PC-3 (cell line): Measurements from ENCODE around the gene QRSL1. TPM values are rescaled to one million over a fixed set of nuclear protein-coding genes. Genes with fewer than 3 reads are reported as not detected.

ENCODE experiments used
- ATAC-seq: fragments of 200-7000 bp; cut with Tn5 transposase; 2 replicates; pipeline ENCODE4 v1.9.1; 2020; ENCODE audit warnings: mild to moderate bottlenecking, moderate library complexity
- BruUV-seq: library from RNA; stranded (reverse); fragments of 400-500 nt; replicated peaks from 2 replicates; lab custom pipeline; 2021; lab: Mats Ljungman, UMichigan
- CTCF ChIA-PET: fragments of 300-600 bp; sonication (Branson Sonifier 250); formaldehyde crosslinking; loops from one replicate; lab custom pipeline; 2022; ENCODE audit warnings: antibody characterized with exemption; lab: Charles Lee
- POLR2A ChIA-PET: fragments of 300-600 bp; sonication (Branson Sonifier 250); formaldehyde crosslinking; loops from one replicate; lab custom pipeline; 2022; ENCODE audit warnings: antibody characterized with exemption; ENCODE audit not compliant: unreplicated experiment; lab: Charles Lee
- DNase-seq: peaks from one replicate; pipeline ENCODE4 v3.0.0-alpha.2; 2015
- H2AFZ ChIP-seq: fragments of 300-600 bp; sonication (generic); 2 replicates; pipeline ENCODE4 v1.6.0; 2016; ENCODE audit warnings: antibody characterized with exemption, low read length
- H3F3A ChIP-seq: fragments of 300-600 bp; sonication (generic); one replicate; pipeline ENCODE4 v1.6.0; 2017; ENCODE audit warnings: antibody characterized with exemption, low read length, control low read depth, mild to moderate bottlenecking; ENCODE audit not compliant: unreplicated experiment
- H3K27ac ChIP-seq: fragments of 300-600 bp; sonication (generic); 2 replicates; pipeline ENCODE4 v1.5.1; 2016; ENCODE audit warnings: mild to moderate bottlenecking, low read length
- H3K27me3 ChIP-seq: fragments of 300-600 bp; sonication (generic); 2 replicates; pipeline ENCODE4 v1.6.1; 2016; ENCODE audit warnings: low read length, mixed read lengths
- H3K36me3 ChIP-seq: fragments of 300-600 bp; sonication (generic); 2 replicates; pipeline ENCODE4 v1.6.1; 2016; ENCODE audit warnings: low read depth, mixed run types, low read length, mixed read lengths
- H3K4me1 ChIP-seq: fragments of 300-600 bp; sonication (generic); 2 replicates; pipeline ENCODE4 v1.5.1; 2016; ENCODE audit warnings: low read length; ENCODE audit not compliant: insufficient read depth
- H3K4me2 ChIP-seq: fragments of 300-600 bp; sonication (generic); 2 replicates; pipeline ENCODE4 v1.6.0; 2016; ENCODE audit warnings: low read length
- H3K4me3 ChIP-seq: fragments of 300-600 bp; sonication (generic); 2 replicates; pipeline ENCODE4 v1.5.1; 2016; ENCODE audit warnings: mild to moderate bottlenecking, low read length, mixed read lengths
- H3K79me2 ChIP-seq: fragments of 300-600 bp; sonication (generic); 2 replicates; pipeline ENCODE4 v1.6.1; 2017; ENCODE audit warnings: low read length, mixed read lengths
- H3K9ac ChIP-seq: fragments of 300-600 bp; sonication (generic); 2 replicates; pipeline ENCODE4 v1.6.0; 2016; ENCODE audit warnings: mild to moderate bottlenecking, low read length
- H3K9me2 ChIP-seq: fragments of 300-600 bp; sonication (generic); replicated peaks from 2 replicates; pipeline ENCODE4 v1.6.1; 2016; ENCODE audit warnings: mixed run types, low read length, mixed read lengths
- H3K9me3 ChIP-seq: fragments of 300-600 bp; sonication (generic); 2 replicates; pipeline ENCODE4 v1.6.1; 2016; ENCODE audit warnings: low read length, mixed read lengths
- H4K20me1 ChIP-seq: fragments of 300-600 bp; sonication (generic); 2 replicates; pipeline ENCODE4 v1.6.1; 2016; ENCODE audit warnings: low read length, mixed read lengths
- EZH2 ChIP-seq: fragments of 300-600 bp; sonication (generic); IDR thresholded peaks from one replicate; pipeline ENCODE4 v1.6.1; 2017; ENCODE audit warnings: antibody characterized with exemption, mild to moderate bottlenecking, low read length; ENCODE audit not compliant: unreplicated experiment
- EZH2phosphoT487 ChIP-seq: fragments of 300-600 bp; sonication (generic); IDR thresholded peaks from 2 replicates; pipeline ENCODE4 v1.6.1; 2018; ENCODE audit warnings: mild to moderate bottlenecking, antibody characterized with exemption, low read length, borderline replicate concordance
- intact Hi-C: fragments of 100-400 bp; cut with micrococcal nuclease; formaldehyde crosslinking; loops from 2 replicates; pipeline ENCODE4 v1.9.0; 2023
- total RNA-seq: library from RNA; depleted of rRNA; stranded (reverse); fragments of >200 nt; gene quantifications from 2 replicates; pipeline ENCODE4 v1.2.3, GENCODE V29; 2014
- TF ChIP-seq, protein P1 (sequence below): fragments of 300-600 bp; sonication (generic); conservative IDR thresholded peaks from 2 replicates; pipeline ENCODE4 v1.5.1; 2017; ENCODE audit warnings: antibody characterized with exemption, low read depth, mild to moderate bottlenecking, low read length

The QRSL1 gene
- total RNA-seq, 1 experiment from 2014 or later = 10.0 TPM

DNA sequence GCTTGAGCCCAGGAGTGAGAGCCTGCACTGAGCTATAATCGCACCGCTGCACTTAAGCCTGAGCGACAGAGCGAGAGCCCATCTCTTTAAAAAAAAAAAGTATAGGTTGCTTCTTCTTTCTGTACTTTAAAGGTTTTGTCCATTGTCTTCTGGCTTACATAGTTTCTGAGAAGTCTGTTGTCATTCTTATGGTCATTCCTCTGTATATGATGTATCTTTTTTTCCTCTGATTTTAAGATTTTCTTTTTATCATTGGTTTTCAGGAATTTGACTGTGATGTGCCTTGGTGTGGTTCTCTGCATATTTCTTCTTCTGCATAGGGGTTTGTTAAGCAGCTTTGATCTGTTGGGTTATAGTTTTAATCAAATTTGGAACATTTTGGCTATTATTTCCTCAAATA, 29.1 kb downstream of the QRSL1 start:
- Histone ChIP-seq H3K4me2 (no peak overlapping the region), H3F3A (no peaks in the 10 kb centered on the region), H2AFZ (no peak overlapping the region), H3K9ac (no peak overlapping the region), H3K4me1 (no peaks in the 10 kb centered on the region), H4K20me1 (no peaks in the 10 kb centered on the region), H3K79me2 (no peaks in the 10 kb centered on the region), H3K9me3 (0 out of 2 replicates have a peak, but pooled peaks cover 4% of the 10 kb centered on the region), H3K27ac (no peak overlapping the region), H3K27me3 (no peaks in the 10 kb centered on the region), H3K4me3 (no peak overlapping the region), H3K36me3 (peaks cover 38% of the 10 kb centered on the region), H3K9me2 (no peaks in the 10 kb centered on the region)
- CTCF ChIA-PET = no interaction called here
- DNase-seq (no peak), ATAC-seq (no peak)
- POLR2A ChIA-PET = interaction anchor here (0.6 to 0.7 kb wide), 2 partner anchors 211 to 365 kb away, joined by 5 to 6 read pairs; no protein-coding TSS in a partner anchor
- intact Hi-C loops = no loop called here
- TF ChIP-seq, protein P1, sequence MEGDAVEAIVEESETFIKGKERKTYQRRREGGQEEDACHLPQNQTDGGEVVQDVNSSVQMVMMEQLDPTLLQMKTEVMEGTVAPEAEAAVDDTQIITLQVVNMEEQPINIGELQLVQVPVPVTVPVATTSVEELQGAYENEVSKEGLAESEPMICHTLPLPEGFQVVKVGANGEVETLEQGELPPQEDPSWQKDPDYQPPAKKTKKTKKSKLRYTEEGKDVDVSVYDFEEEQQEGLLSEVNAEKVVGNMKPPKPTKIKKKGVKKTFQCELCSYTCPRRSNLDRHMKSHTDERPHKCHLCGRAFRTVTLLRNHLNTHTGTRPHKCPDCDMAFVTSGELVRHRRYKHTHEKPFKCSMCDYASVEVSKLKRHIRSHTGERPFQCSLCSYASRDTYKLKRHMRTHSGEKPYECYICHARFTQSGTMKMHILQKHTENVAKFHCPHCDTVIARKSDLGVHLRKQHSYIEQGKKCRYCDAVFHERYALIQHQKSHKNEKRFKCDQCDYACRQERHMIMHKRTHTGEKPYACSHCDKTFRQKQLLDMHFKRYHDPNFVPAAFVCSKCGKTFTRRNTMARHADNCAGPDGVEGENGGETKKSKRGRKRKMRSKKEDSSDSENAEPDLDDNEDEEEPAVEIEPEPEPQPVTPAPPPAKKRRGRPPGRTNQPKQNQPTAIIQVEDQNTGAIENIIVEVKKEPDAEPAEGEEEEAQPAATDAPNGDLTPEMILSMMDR = no peak
- no peak for TF ChIP-seq EZH2
- no peak for TF ChIP-seq EZH2phosphoT487
- BruUV-seq = no TSS peak

DNA sequence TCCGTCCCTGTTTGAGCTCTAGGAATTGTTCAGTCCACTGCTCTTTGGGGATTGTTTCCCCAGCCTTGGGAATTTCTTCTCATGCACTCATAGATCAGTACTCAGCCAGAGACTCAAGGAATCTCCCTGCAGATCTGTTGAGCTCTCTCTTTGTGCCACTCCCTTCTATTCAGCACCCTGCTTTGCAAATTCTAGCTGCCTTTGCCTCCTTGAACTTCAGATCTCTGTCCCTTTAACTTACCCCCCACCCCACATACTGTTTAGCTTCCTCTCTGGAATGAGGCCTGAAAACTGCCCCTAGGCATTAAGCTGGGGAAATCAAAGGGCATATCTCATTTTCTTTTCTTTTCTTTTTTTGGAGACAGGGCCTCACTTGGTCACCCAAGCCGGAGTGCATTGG, 30.5 kb downstream of the QRSL1 start:
- POLR2A ChIA-PET = interaction anchor here (0.5 kb wide), 1 partner anchor 300 kb away, joined by 5 read pairs; the partner anchor contains the start of gene CRYBG1
- intact Hi-C loops = no loop called here
- Histone ChIP-seq H3K36me3 (peaks cover 35% of the 10 kb centered on the region), H3K4me3 (no peak overlapping the region), H4K20me1 (no peaks in the 10 kb centered on the region), H3K4me2 (no peak overlapping the region), H3K4me1 (no peaks in the 10 kb centered on the region), H3K79me2 (no peaks in the 10 kb centered on the region), H3K27ac (no peak overlapping the region), H3F3A (no peaks in the 10 kb centered on the region), H3K27me3 (no peaks in the 10 kb centered on the region), H3K9me2 (no peaks in the 10 kb centered on the region), H3K9ac (no peak overlapping the region), H2AFZ (no peak overlapping the region), H3K9me3 (0 out of 2 replicates have a peak, but pooled peaks cover 4% of the 10 kb centered on the region)
- no peak for ATAC-seq
- no peak for TF ChIP-seq EZH2
- no peak for TF ChIP-seq EZH2phosphoT487
- TF ChIP-seq, protein P1 = no peak
- DNase-seq = no peak
- CTCF ChIA-PET = no interaction called here
- BruUV-seq = no TSS peak

DNA sequence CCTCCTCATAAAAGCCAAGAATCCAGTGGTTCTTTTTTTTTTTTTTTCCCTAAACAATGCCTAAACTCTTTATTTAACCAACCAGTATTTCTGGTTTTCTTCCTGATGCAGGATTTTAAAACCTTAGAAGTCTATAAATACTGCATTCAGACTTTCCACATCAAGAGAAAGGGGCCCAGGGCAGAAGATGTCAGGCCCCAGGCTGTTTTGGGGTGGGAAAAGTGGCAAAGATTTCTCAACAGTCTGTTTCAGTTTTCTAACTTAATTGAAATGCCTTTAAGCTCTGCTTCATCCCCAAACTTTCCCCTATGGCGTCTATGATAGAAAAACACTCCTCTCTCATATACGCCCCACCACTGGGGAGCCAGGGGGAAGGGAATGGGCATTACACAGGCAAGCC, 33.1 kb downstream of the QRSL1 start:
- no peaks in the 10 kb centered on the region for H4K20me1 ChIP-seq
- ATAC-seq (no peak), DNase-seq (no peak)
- H3K27me3 ChIP-seq = no peaks in the 10 kb centered on the region
- H3K36me3 ChIP-seq = peaks cover 17% of the 10 kb centered on the region
- H3K9ac ChIP-seq = no peak overlapping the region
- H3K27ac ChIP-seq = no peak overlapping the region
- H3K9me3 ChIP-seq = 0 out of 2 replicates have a peak, but pooled peaks cover 4% of the 10 kb centered on the region
- H3K9me2 ChIP-seq = no peaks in the 10 kb centered on the region
- H3K4me1 ChIP-seq = no peaks in the 10 kb centered on the region
- ChIA-PET POLR2A (no interaction called here), CTCF (no interaction called here)
- no peaks in the 10 kb centered on the region for H3F3A ChIP-seq
- intact Hi-C loops = no loop called here
- H2AFZ ChIP-seq = no peak overlapping the region
- TF ChIP-seq EZH2phosphoT487 (no peak), EZH2 (no peak)
- TF ChIP-seq, protein P1 = no peak
- BruUV-seq = no TSS peak
- H3K79me2 ChIP-seq = no peaks in the 10 kb centered on the region
- no peak overlapping the region for H3K4me3 ChIP-seq
- H3K4me2 ChIP-seq = no peak overlapping the region
